Adrenal gland (tissue), 19 donors: ENCODE results near the gene MIR17HG. TPM values are rescaled to one million over a fixed set of nuclear protein-coding genes. Genes with fewer than 3 reads are reported as not detected.
A peak's percentile ranks its signal among the peaks of the same experiment; 100 is the strongest.

Experiments used
- DNase-seq, 7 donors: peaks; one replicate each; pipeline ENCODE4 v3.0.0-alpha.2; 2019 to 2020
- H3K27ac ChIP-seq, 5 donors: fragments of 200-600 bp; sonication (generic) in 4 of 5; 1 replicate in 3 of 5; 2 replicates in 2 of 5; pipeline versions ENCODE4 v1.5.1 to v1.8.0; 2016 to 2020; ENCODE audit warnings: mild to moderate bottlenecking in 1 of 5
- H3K27me3 ChIP-seq: fragments of 200-600 bp; 2 replicates; pipeline ENCODE4 v1.8.0; 2021
- H3K36me3 ChIP-seq, 2 donors: fragments of 200-600 bp; replicated peaks in 1 of 2; 1 replicate in 1 of 2; 2 replicates in 1 of 2; pipeline versions ENCODE4 v1.5.1 to v1.8.0; 2018 to 2022
- H3K4me1 ChIP-seq, 2 donors: fragments of 200-600 bp; replicated peaks in 1 of 2; 1 replicate in 1 of 2; 2 replicates in 1 of 2; pipeline versions ENCODE4 v1.5.1 to v1.8.0; 2018 to 2021
- H3K4me3 ChIP-seq, 4 donors: fragments of 200-600 bp; sonication (generic) in 3 of 4; one replicate each; pipeline ENCODE4 v1.5.1; 2016 to 2018
- H3K9me3 ChIP-seq, 3 donors: fragments of 200-600 bp; sonication (generic) in 1 of 3; replicated peaks in 1 of 3; 1 replicate in 2 of 3; 2 replicates in 1 of 3; pipeline versions ENCODE4 v1.5.1 to v1.8.0; 2016 to 2021
- POLR2A ChIP-seq, 2 donors: fragments of 450-650 bp; IDR thresholded peaks; one replicate each; pipeline ENCODE4 v1.6.1; 2017; ENCODE audit warnings: antibody characterized with exemption in 2 of 2, mild to moderate bottlenecking in 2 of 2, moderate library complexity in 1 of 2
- WGBS, 4 donors: extraction: QIAGEN DNeasy Blood & Tissue Kit in 2 of 4; methylation state at CpG; one replicate each; pipeline versions ENCODE4 v1.1.5 to v1.1.7; 2013 to 2017; 5-methylcytosine and 5-hydroxymethylcytosine counted together
- intact Hi-C, 2 donors: fragments of 100-400 bp; cut with DNase I; formaldehyde crosslinking; loops; one replicate each; pipeline versions ENCODE4 v1.14.1 to v1.15.0; 2022 to 2023
- long read RNA-seq, 10 donors: library from polyadenylated mRNA in 3 of 10; unstranded in 2 of 10; stranded (forward) in 1 of 10; transcript quantifications; one replicate each; pipeline ENCODE4 v2.0.0 and lab custom pipeline, GENCODE V29; 2021 to 2026
- polyA plus RNA-seq, 3 donors: library from polyadenylated mRNA; stranded (reverse); fragments of 200-250 nt in 2 of 3; fragments of 350-450 nt in 1 of 3; fragmentation: Illumina TruSeq in 1 of 3; extraction: RNeasy Lipid Tissue Mini Kit (QIAGEN cat#74804) in 1 of 3; gene quantifications; one replicate each; pipeline ENCODE4 v1.2.3, GENCODE V29; 2013 to 2014
- total RNA-seq, 9 donors: library from RNA; depleted of rRNA in 4 of 9; stranded (reverse); fragments of >200 nt in 4 of 9; fragments of 120-200 nt in 1 of 9; fragmentation: NEBNext Ultra II Directional in 1 of 9; extraction: Animal tissue kit (Norgen Biotek cat#: 25700) in 1 of 9; gene quantifications; one replicate each; pipeline versions ENCODE4 v1.1.0 to v1.2.4, GENCODE V29; 2013 to 2023
- TF ChIP-seq, protein P1 (sequence below), 6 experiments: fragments of 450-650 bp in 4 of 6; fragments of 200-600 bp in 2 of 6; sonication (generic) in 1 of 6; IDR thresholded peaks; 1 replicate in 5 of 6; 2 replicates in 1 of 6; pipeline versions ENCODE4 v1.5.1 to v1.8.0; 2016 to 2021; ENCODE audit warnings: antibody characterized with exemption in 6 of 6, mild to moderate bottlenecking in 2 of 6, moderate library complexity in 1 of 6
- donor health status: healthy with polysubstance abuse.
- donor health status: Bipolar disorder and iron deficiency.
- donor health status: DM: yes; HTN: yes; CAD: no.
- donor health status: DM: no; HTN: no; CAD: no.
- donor health status: DM: no; HTN: no; CAD: no.
- donor health status: DM: yes; HTN: yes; CAD: no.

The MIR17HG gene
- total RNA-seq: 1 to 10 TPM in 6 of 9 donors, under 1 TPM in 3; 0.41 to 5.4 (median 1.8) TPM
- polyA plus RNA-seq: 1 to 10 TPM in 2 of 3 donors, under 1 TPM in 1; 0.48 to 4.3 (median 2.4) TPM
- long read RNA-seq, donor 1: 0 reads
- long read RNA-seq, donor 2: 0 reads
- long read RNA-seq, donor 3: 0 reads
- long read RNA-seq, donor 4: 0 reads
- long read RNA-seq, donor 5: 0 reads
- long read RNA-seq, donor 6: 0 reads
- long read RNA-seq, donor 7: 0 reads
- long read RNA-seq, donor 8, partial matches to known transcripts: 6 of 6 reads
- long read RNA-seq, donor 8, other reads (novel, unspliced or antisense): 0 of 6 reads
- long read RNA-seq, donor 9: 0 reads
- long read RNA-seq, donor 10: 0 reads

GRCh38 chr13:91347202-91347995 is at the start of gene MIR17HG:
MIR17HG (plus strand) TSS chr13:91347687.
- WGBS, 4 donors: 0 to 5% (median 1%) methylated on average over 7 to 103 of the region's 103 CpGs
- Histone ChIP-seq H3K9me3 (no peaks in the 10 kb centered on the region), H3K27ac (peak within 1 kb of the TSS; percentile 84 to 99 (median 92)), H3K27me3 (peaks cover 16% of the 10 kb centered on the region), H3K4me3 (peak within 1 kb of the TSS in 3 of 4 donors; percentile 43 to 97 (median 60)), H3K4me1 (peaks cover 0 to 22% of the 10 kb centered on the region in 2 donors), H3K36me3 (no peaks in the 10 kb centered on the region)
- peak in 1 of 2 donors; percentile 54 for TF ChIP-seq POLR2A (IDR thresholded peaks at IDR 0.05)
- TF ChIP-seq, protein P1, sequence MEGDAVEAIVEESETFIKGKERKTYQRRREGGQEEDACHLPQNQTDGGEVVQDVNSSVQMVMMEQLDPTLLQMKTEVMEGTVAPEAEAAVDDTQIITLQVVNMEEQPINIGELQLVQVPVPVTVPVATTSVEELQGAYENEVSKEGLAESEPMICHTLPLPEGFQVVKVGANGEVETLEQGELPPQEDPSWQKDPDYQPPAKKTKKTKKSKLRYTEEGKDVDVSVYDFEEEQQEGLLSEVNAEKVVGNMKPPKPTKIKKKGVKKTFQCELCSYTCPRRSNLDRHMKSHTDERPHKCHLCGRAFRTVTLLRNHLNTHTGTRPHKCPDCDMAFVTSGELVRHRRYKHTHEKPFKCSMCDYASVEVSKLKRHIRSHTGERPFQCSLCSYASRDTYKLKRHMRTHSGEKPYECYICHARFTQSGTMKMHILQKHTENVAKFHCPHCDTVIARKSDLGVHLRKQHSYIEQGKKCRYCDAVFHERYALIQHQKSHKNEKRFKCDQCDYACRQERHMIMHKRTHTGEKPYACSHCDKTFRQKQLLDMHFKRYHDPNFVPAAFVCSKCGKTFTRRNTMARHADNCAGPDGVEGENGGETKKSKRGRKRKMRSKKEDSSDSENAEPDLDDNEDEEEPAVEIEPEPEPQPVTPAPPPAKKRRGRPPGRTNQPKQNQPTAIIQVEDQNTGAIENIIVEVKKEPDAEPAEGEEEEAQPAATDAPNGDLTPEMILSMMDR (IDR thresholded peaks at IDR 0.05): no peak
- peak; percentile 79 to 90 (median 88) for DNase-seq
- intact Hi-C loops: no loop called here

- Histone ChIP-seq H3K27ac (no peak overlapping the region), H3K36me3 (no peaks in the 10 kb centered on the region), H3K4me1 (no peaks in the 10 kb centered on the region), H3K9me3 (no peaks in the 10 kb centered on the region), H3K4me3 (no peak overlapping the region), H3K27me3 (no peaks in the 10 kb centered on the region)
- WGBS, 4 donors: 65 to 81% (median 67%) methylated on average over 1 of the region's 1 CpG
- TF ChIP-seq, protein P1 (IDR thresholded peaks at IDR 0.05): no peak
- TF ChIP-seq POLR2A (IDR thresholded peaks at IDR 0.05): no peak
- DNase-seq: no peak
- intact Hi-C loops: no loop called here
These were observed 49.4 kb upstream of the MIR17HG start for GRCh38 chr13:91298060-91298459.

DNA sequence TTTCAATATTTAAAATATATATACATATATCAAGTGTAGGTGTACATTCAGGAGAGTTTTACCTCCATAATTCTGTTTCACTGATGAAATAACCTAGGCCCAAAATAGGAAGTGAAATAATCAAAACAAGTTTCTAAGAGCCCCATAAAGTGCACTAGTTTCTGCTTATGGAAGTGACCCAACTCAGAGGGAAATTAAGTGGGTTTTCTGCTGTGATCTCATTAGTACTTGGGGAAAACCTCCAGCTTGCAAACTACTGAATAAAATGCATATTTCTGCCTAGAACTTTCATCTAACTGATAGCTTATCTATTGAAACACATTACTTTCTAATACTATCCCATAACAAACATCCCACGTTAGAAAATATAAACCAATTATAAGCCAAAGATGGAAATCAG is 45.4 kb upstream of the MIR17HG start:
- 64 to 96% (median 70%) methylated on average over 1 of the region's 1 CpG for WGBS, 4 donors
- no peak overlapping the region for H3K27ac ChIP-seq

GRCh38 chr13:91303031-91303430 is 44.5 kb upstream of the MIR17HG start:
- H3K36me3 ChIP-seq: no peaks in the 10 kb centered on the region
- WGBS, 4 donors: 75 to 92% (median 81%) methylated on average over 5 of the region's 5 CpGs
- H3K4me3 ChIP-seq: no peak overlapping the region
- intact Hi-C loops: no loop called here
- H3K27ac ChIP-seq: no peak overlapping the region
- no peak for TF ChIP-seq POLR2A (IDR thresholded peaks at IDR 0.05)
- TF ChIP-seq, protein P1 (IDR thresholded peaks at IDR 0.05): no peak
- no peaks in the 10 kb centered on the region for H3K4me1 ChIP-seq
- no peaks in the 10 kb centered on the region for H3K9me3 ChIP-seq
- DNase-seq: no peak
- H3K27me3 ChIP-seq: peaks cover 4% of the 10 kb centered on the region

More for the DNA sequence above, 45.4 kb upstream of the MIR17HG start:
- DNase-seq: no peak
- H3K27me3 ChIP-seq: peaks cover 3% of the 10 kb centered on the region
- intact Hi-C loops: no loop called here
- H3K4me3 ChIP-seq: no peak overlapping the region
- H3K36me3 ChIP-seq: no peaks in the 10 kb centered on the region
- no peak for TF ChIP-seq POLR2A (IDR thresholded peaks at IDR 0.05)
- H3K4me1 ChIP-seq: no peaks in the 10 kb centered on the region
- H3K9me3 ChIP-seq: no peaks in the 10 kb centered on the region
